PC-9 (cell line): Measurements from ENCODE around the gene TRPM5. TPM values are rescaled to one million over a fixed set of nuclear protein-coding genes. Genes with fewer than 3 reads are reported as not detected.

Experiments
- BruUV-seq: library from RNA; stranded (reverse); fragments of 400-500 nt; replicated peaks from 2 replicates; lab custom pipeline; 2021; lab: Mats Ljungman, UMichigan
- CTCF ChIA-PET: fragments of 300-600 bp; sonication (Branson Sonifier 250); formaldehyde crosslinking; loops from one replicate; lab custom pipeline; 2022; ENCODE audit warnings: antibody characterized with exemption; lab: Charles Lee
- POLR2A ChIA-PET: fragments of 300-600 bp; sonication (Branson Sonifier 250); formaldehyde crosslinking; loops from one replicate; lab custom pipeline; 2022; ENCODE audit warnings: antibody characterized with exemption; ENCODE audit not compliant: unreplicated experiment; lab: Charles Lee
- DNase-seq, 2 experiments: peaks; one replicate each; pipeline versions ENCODE4 v3.0.0 to v3.0.0-alpha.2; 2015 to 2022; ENCODE audit warnings: mixed read lengths in 1 of 2
- H2AFZ ChIP-seq: fragments of 200-600 bp; sonication (generic); 2 replicates; pipeline ENCODE4 v1.8.1; 2017; ENCODE audit warnings: antibody characterized with exemption
- H3F3A ChIP-seq: fragments of 200-600 bp; sonication (generic); 2 replicates; pipeline ENCODE4 v1.8.1; 2017; ENCODE audit warnings: antibody characterized with exemption, mild to moderate bottlenecking, low read depth; ENCODE audit not compliant: insufficient read depth
- H3K27ac ChIP-seq: fragments of 200-600 bp; sonication (generic); 2 replicates; pipeline ENCODE4 v1.6.1; 2016; ENCODE audit warnings: mixed run types
- H3K27me3 ChIP-seq: fragments of 200-600 bp; sonication (generic); 2 replicates; pipeline ENCODE4 v1.6.1; 2016; ENCODE audit warnings: low read depth, mixed run types; ENCODE audit not compliant: insufficient read depth
- H3K36me3 ChIP-seq: fragments of 200-600 bp; sonication (generic); 2 replicates; pipeline ENCODE4 v1.6.1; 2016; ENCODE audit warnings: low read depth, mixed run types
- H3K4me1 ChIP-seq: fragments of 200-600 bp; sonication (generic); replicated peaks from 2 replicates; pipeline ENCODE4 v1.6.1; 2016; ENCODE audit warnings: mixed run types; ENCODE audit not compliant: insufficient read depth
- H3K4me2 ChIP-seq: fragments of 200-600 bp; sonication (generic); 2 replicates; pipeline ENCODE4 v1.6.1; 2017; ENCODE audit warnings: mixed run types
- H3K4me3 ChIP-seq: fragments of 200-600 bp; sonication (generic); 2 replicates; pipeline ENCODE4 v1.6.1; 2016; ENCODE audit warnings: mixed run types
- H3K79me2 ChIP-seq: fragments of 200-600 bp; sonication (generic); 2 replicates; pipeline ENCODE4 v1.6.1; 2017; ENCODE audit warnings: low read depth, mixed run types
- H3K9me2 ChIP-seq: fragments of 200-600 bp; sonication (generic); 2 replicates; pipeline ENCODE4 v1.8.1; 2017; ENCODE audit warnings: mild to moderate bottlenecking; ENCODE audit not compliant: insufficient read depth
- H3K9me3 ChIP-seq: fragments of 200-600 bp; sonication (generic); 2 replicates; pipeline ENCODE4 v1.8.1; 2016; ENCODE audit warnings: low read depth; ENCODE audit not compliant: insufficient read depth
- H4K20me1 ChIP-seq: fragments of 200-600 bp; sonication (generic); 2 replicates; pipeline ENCODE4 v1.8.1; 2017; ENCODE audit not compliant: insufficient read depth
- EZH2 ChIP-seq: fragments of 200-600 bp; sonication (generic); IDR thresholded peaks from 2 replicates; pipeline ENCODE4 v1.8.0; 2017; ENCODE audit warnings: antibody characterized with exemption, low read depth
- intact Hi-C: fragments of 100-400 bp; cut with micrococcal nuclease; formaldehyde crosslinking; loops from one replicate; pipeline ENCODE4 v1.10.0; 2022; ENCODE audit not compliant: unreplicated experiment
- total RNA-seq: library from RNA; stranded (reverse); gene quantifications from 2 replicates; pipeline ENCODE4 v1.2.3, GENCODE V29; 2021
- TF ChIP-seq, protein P1 (sequence below): fragments of 200-600 bp; sonication (generic); conservative IDR thresholded peaks from 2 replicates; pipeline ENCODE4 v1.6.1; 2017; ENCODE audit warnings: mixed run types, antibody characterized with exemption, mild to moderate bottlenecking, moderate library complexity

Gene TRPM5
- total RNA-seq, 1 experiment from 2014 or later, result not detected

DNA sequence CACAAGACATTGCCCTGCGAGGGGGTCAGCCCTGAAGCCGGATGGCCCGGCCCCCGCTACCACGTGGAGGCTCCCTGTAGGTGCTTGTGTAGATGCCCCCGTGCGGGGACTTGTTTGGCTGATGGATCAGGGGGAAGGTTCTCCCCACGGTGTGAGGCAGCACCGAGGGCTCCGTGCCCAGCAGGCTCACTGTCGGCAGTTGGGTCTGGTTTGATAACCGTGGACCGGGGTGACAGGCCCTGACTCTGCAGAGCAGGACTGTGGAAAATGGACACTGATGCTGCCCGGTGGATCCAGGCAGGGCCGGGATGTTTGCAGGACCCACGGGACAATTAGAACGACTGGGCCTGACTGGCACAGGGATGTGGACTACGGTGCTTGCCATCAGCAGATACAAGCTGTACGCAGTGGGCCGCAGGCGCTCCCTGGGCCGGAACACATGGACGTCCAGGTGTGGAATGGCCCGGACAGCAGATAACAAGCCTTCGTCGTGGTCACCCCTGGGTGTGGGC, 19.5 kb upstream of the TRPM5 start:
- no peaks in the 10 kb centered on the region for H3K36me3 ChIP-seq
- no peak for TF ChIP-seq EZH2
- TF ChIP-seq, protein P1, sequence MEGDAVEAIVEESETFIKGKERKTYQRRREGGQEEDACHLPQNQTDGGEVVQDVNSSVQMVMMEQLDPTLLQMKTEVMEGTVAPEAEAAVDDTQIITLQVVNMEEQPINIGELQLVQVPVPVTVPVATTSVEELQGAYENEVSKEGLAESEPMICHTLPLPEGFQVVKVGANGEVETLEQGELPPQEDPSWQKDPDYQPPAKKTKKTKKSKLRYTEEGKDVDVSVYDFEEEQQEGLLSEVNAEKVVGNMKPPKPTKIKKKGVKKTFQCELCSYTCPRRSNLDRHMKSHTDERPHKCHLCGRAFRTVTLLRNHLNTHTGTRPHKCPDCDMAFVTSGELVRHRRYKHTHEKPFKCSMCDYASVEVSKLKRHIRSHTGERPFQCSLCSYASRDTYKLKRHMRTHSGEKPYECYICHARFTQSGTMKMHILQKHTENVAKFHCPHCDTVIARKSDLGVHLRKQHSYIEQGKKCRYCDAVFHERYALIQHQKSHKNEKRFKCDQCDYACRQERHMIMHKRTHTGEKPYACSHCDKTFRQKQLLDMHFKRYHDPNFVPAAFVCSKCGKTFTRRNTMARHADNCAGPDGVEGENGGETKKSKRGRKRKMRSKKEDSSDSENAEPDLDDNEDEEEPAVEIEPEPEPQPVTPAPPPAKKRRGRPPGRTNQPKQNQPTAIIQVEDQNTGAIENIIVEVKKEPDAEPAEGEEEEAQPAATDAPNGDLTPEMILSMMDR, result no peak
- H4K20me1 ChIP-seq, result no peaks in the 10 kb centered on the region
- POLR2A ChIA-PET, result no interaction called here
- H3K9me2 ChIP-seq, result no peaks in the 10 kb centered on the region
- BruUV-seq, result no TSS peak
- H3K4me2 ChIP-seq, result peak overlapping the region; percentile 61
- H3K9me3 ChIP-seq, result no peaks in the 10 kb centered on the region
- CTCF ChIA-PET, result no interaction called here
- no peak overlapping the region for H2AFZ ChIP-seq
- intact Hi-C loops, result no loop called here
- no peaks in the 10 kb centered on the region for H3K79me2 ChIP-seq
- no peak for DNase-seq
- H3K4me3 ChIP-seq, result no peak overlapping the region
- no peaks in the 10 kb centered on the region for H3F3A ChIP-seq
- no peaks in the 10 kb centered on the region for H3K27me3 ChIP-seq
- no peak overlapping the region for H3K27ac ChIP-seq
- H3K4me1 ChIP-seq, result no peaks in the 10 kb centered on the region

DNA sequence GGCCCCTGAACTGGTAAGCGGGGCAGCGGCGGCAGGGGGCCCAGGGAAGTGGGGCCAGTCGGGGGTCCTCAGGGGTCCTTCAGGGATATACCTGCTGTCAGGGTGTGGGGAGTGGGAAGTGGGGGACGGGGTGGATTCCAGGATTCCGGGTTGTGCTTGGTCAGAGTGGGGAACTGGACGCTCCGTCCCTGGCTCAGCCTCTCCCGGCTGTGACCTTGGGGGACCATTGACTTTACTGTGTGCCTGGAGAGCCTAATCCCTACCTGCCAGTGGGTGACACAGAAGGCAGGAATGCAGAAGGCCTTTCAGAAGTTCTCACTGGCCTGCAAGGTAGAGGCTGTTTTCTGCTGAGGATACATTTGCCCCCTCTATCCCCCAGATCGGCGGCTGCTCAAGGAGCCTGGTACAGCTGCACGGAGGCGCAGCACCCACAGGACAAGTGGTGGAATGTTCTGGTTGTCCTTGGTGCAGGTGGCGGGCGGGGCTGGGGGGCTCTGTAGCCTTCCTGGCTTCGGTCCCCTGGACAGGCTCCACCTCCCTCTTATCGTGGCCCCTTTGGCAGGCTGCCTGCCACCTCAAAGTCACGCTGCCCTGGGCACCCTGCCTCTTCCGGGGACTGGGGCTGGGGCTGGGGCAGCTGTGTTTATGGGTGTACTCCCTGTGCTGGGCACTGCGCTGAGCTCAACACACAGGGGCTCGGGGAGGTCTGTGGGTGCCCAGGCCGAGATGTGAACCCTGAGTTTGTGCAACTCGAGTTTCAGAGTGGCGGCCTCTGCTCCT, 18.9 kb upstream of the TRPM5 start:
- no peaks in the 10 kb centered on the region for H4K20me1 ChIP-seq
- DNase-seq, result peak; percentile 58 to 60
- no peak overlapping the region for H2AFZ ChIP-seq
- no peaks in the 10 kb centered on the region for H3K9me2 ChIP-seq
- no peak overlapping the region for H3K27ac ChIP-seq
- H3K4me2 ChIP-seq, result peak overlapping the region; percentile 61
- intact Hi-C loops, result no loop called here
- no peaks in the 10 kb centered on the region for H3K4me1 ChIP-seq
- no peaks in the 10 kb centered on the region for H3K27me3 ChIP-seq
- H3K4me3 ChIP-seq, result no peak overlapping the region; the same call in 1 of the 2 replicates
- POLR2A ChIA-PET, result no interaction called here
- no peaks in the 10 kb centered on the region for H3K36me3 ChIP-seq
- no peaks in the 10 kb centered on the region for H3K79me2 ChIP-seq
- H3K9me3 ChIP-seq, result no peaks in the 10 kb centered on the region
- CTCF ChIA-PET, result no interaction called here
- H3F3A ChIP-seq, result no peaks in the 10 kb centered on the region
- BruUV-seq, result no TSS peak
- no peak for TF ChIP-seq EZH2
- TF ChIP-seq, protein P1, result no peak

DNA sequence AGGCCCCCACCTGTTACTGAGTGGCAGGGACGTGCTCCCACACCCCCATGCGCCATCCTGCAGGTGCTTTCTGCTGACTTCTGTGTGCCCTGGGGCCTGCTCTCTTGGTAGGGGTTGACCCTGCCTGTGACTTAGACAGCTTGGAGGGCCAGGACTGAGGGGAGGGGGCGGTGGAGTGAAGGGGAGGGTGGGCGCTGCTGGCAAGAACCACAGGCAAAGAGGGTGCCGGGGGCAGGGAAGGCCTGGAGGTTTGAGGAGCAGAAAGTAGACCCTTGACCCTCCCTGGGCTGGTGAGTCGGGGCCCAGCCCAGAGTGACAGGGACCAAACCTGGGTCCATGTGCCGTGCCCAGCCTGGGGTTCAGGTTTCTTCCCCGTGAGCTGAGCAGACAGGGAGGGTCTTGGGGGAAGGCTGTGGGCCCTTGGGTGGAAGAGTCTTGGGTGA, 18.2 kb upstream of the TRPM5 start:
- TF ChIP-seq, protein P1, result no peak
- no peak for TF ChIP-seq EZH2
- Histone ChIP-seq H3F3A (no peaks in the 10 kb centered on the region), H3K27me3 (peaks cover 3% of the 10 kb centered on the region; the same call in 1 of the 2 replicates)

More for the DNA sequence above, 18.2 kb upstream of the TRPM5 start:
- no peaks in the 10 kb centered on the region for H3K79me2 ChIP-seq
- H4K20me1 ChIP-seq, result no peaks in the 10 kb centered on the region
- CTCF ChIA-PET, result no interaction called here
- H3K4me3 ChIP-seq, result no peak overlapping the region
- DNase-seq, result no peak
- no peak overlapping the region for H2AFZ ChIP-seq
- no peaks in the 10 kb centered on the region for H3K36me3 ChIP-seq
- H3K9me3 ChIP-seq, result no peaks in the 10 kb centered on the region
- intact Hi-C loops, result no loop called here
- no TSS peak for BruUV-seq
- POLR2A ChIA-PET, result no interaction called here
- H3K9me2 ChIP-seq, result no peaks in the 10 kb centered on the region
- H3K4me2 ChIP-seq, result no peak overlapping the region
- no peaks in the 10 kb centered on the region for H3K4me1 ChIP-seq
- H3K27ac ChIP-seq, result no peak overlapping the region
